NB4 (cell line): ENCODE data around the gene MLYCD.

Experiments used
- CTCF ChIP-seq: IDR thresholded peaks from one replicate; pipeline ENCODE4 v1.5.1; 2012; ENCODE audit warnings: low read depth, low read length
- MAX ChIP-seq: IDR thresholded peaks from 2 replicates; pipeline ENCODE4 v1.6.1; 2011; ENCODE audit warnings: low read depth, low read length
- POLR2A ChIP-seq: IDR thresholded peaks from 2 replicates; pipeline ENCODE4 v1.6.1; 2011; ENCODE audit warnings: mild to moderate bottlenecking; ENCODE audit not compliant: insufficient read length; ENCODE audit errors: extremely low read depth

GRCh38 chr16:83925957-83926725 is 27.2 kb downstream of the MLYCD start:
- TF ChIP-seq CTCF (no peak), MAX (no peak), POLR2A (no peak)
